IPS DF 4.7 (cell line): ENCODE results near the gene CMC1.
A peak's percentile ranks its signal among the peaks of the same experiment; 100 is the strongest.

Experiments used
- DNase-seq: peaks from one replicate; pipeline ENCODE4 v3.0.0-alpha.2; 2013; ENCODE audit warnings: low spot score; ENCODE audit errors: extremely low read depth

The CMC1 gene

GRCh38 chr3:28295898-28296490 lies 54.6 kb downstream of the CMC1 start:
- DNase-seq: no peak

GRCh38 chr3:28299705-28300104 lies 58.3 kb downstream of the CMC1 start:
- DNase-seq: no peak

- DNase-seq: no peak
These were observed 59.0 kb downstream of the CMC1 start for GRCh38 chr3:28300345-28300962.

- DNase-seq: no peak
These were observed 60.3 kb downstream of the CMC1 start for GRCh38 chr3:28301688-28302087.

GRCh38 chr3:28308196-28308595 lies 66.8 kb downstream of the CMC1 start:
- no peak for DNase-seq

GRCh38 chr3:28315711-28316110 lies 74.3 kb downstream of the CMC1 start:
- no peak for DNase-seq

- no peak for DNase-seq
These were observed 74.8 kb downstream of the CMC1 start for GRCh38 chr3:28316226-28316625.

- no peak for DNase-seq
These were observed 76.1 kb downstream of the CMC1 start for GRCh38 chr3:28317438-28318022.

- DNase-seq: no peak
These were observed 79.6 kb downstream of the CMC1 start for GRCh38 chr3:28320981-28321380.

GRCh38 chr3:28322464-28322863 lies 81.0 kb downstream of the CMC1 start:
- no peak for DNase-seq

- no peak for DNase-seq
These were observed 85.1 kb downstream of the CMC1 start for GRCh38 chr3:28326458-28326926.

- DNase-seq: no peak
These were observed 87.1 kb downstream of the CMC1 start for GRCh38 chr3:28328188-28329151.

GRCh38 chr3:28334552-28334951 lies 93.1 kb downstream of the CMC1 start:
- DNase-seq: no peak

GRCh38 chr3:28335246-28335645 lies 93.8 kb downstream of the CMC1 start:
- no peak for DNase-seq

- no peak for DNase-seq
These were observed 95.8 kb downstream of the CMC1 start for GRCh38 chr3:28337230-28337629.

GRCh38 chr3:28343144-28343543 lies 101.7 kb downstream of the CMC1 start:
- no peak for DNase-seq

- no peak for DNase-seq
These were observed 104.3 kb downstream of the CMC1 start for GRCh38 chr3:28345690-28346089.

- DNase-seq: no peak
These were observed 106.2 kb downstream of the CMC1 start for GRCh38 chr3:28347374-28348264.

- DNase-seq: no peak
These were observed 106.8 kb downstream of the CMC1 start for GRCh38 chr3:28348265-28348628.

- DNase-seq: peak; percentile 38
These were observed 107.4 kb downstream of the CMC1 start, which contains the start of the genes AZI2 and ZCWPW2 for GRCh38 chr3:28348629-28349468. Gene AZI2, minus strand, starts transcription at chr3:28348824. Its CDS starts 8,207 bp downstream, at chr3:28340617. Gene ZCWPW2, plus strand, starts transcription at chr3:28348721. Its CDS starts 64,348 bp downstream, at chr3:28413069.
